ENCODE results near the gene SORBS1. TPM values are rescaled to one million over a fixed set of nuclear protein-coding genes. Genes with fewer than 3 reads are reported as not detected.

The SORBS1 gene
- total and polyA plus RNA-seq, 4 donors, result 33.2 to 71.3 (median 44.1) TPM

- no peak overlapping the region for H3K4me3 ChIP-seq (ENCODE audit: low read depth in 1 of 3, low read length in 3 of 3)
- peaks cover 0 to 25% (median 15%) of the 10 kb centered on the region in 4 donors for H3K4me1 ChIP-seq (ENCODE audit: control insufficient read depth in 4 of 4, insufficient read depth in 4 of 4, low read length in 3 of 4)
- peaks cover 5 to 12% (median 11%) of the 10 kb centered on the region in 4 donors for H3K36me3 ChIP-seq (ENCODE audit: control insufficient read depth in 4 of 4, insufficient read depth in 3 of 4, low read depth in 1 of 4, low read length in 3 of 4)
- 94% methylated on average over 2 of the region's 2 CpGs for WGBS
- no peaks in the 10 kb centered on the region for H3K27me3 ChIP-seq (ENCODE audit: control insufficient read depth in 4 of 4, insufficient read depth in 4 of 4, low read length in 3 of 4)
- no peak for DNase-seq (ENCODE audit: low spot score)
- TF ChIP-seq, protein P1, sequence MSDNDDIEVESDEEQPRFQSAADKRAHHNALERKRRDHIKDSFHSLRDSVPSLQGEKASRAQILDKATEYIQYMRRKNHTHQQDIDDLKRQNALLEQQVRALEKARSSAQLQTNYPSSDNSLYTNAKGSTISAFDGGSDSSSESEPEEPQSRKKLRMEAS (IDR thresholded peaks at IDR 0.05), result no peak
- TF ChIP-seq, protein P2, sequence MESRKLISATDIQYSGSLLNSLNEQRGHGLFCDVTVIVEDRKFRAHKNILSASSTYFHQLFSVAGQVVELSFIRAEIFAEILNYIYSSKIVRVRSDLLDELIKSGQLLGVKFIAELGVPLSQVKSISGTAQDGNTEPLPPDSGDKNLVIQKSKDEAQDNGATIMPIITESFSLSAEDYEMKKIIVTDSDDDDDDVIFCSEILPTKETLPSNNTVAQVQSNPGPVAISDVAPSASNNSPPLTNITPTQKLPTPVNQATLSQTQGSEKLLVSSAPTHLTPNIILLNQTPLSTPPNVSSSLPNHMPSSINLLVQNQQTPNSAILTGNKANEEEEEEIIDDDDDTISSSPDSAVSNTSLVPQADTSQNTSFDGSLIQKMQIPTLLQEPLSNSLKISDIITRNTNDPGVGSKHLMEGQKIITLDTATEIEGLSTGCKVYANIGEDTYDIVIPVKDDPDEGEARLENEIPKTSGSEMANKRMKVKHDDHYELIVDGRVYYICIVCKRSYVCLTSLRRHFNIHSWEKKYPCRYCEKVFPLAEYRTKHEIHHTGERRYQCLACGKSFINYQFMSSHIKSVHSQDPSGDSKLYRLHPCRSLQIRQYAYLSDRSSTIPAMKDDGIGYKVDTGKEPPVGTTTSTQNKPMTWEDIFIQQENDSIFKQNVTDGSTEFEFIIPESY (IDR thresholded peaks at IDR 0.05), result no peak
- H3K9ac ChIP-seq (ENCODE audit: low read depth in 1 of 2, low read length in 2 of 2), result no peak overlapping the region
- H3K27ac ChIP-seq (ENCODE audit: low read depth in 1 of 2, low read length in 2 of 2), result no peak overlapping the region
- no peaks in the 10 kb centered on the region for H3K9me3 ChIP-seq (ENCODE audit: control insufficient read depth in 4 of 4, low read length in 3 of 4)
Measured at GRCh38 chr10:95326396-95326795, 234.8 kb downstream of the SORBS1 start.

- Histone ChIP-seq H3K9ac (ENCODE audit: low read depth in 1 of 2, low read length in 2 of 2) (no peak overlapping the region), H3K4me1 (ENCODE audit: control insufficient read depth in 4 of 4, insufficient read depth in 4 of 4, low read length in 3 of 4) (peaks cover 0 to 20% (median 11%) of the 10 kb centered on the region in 4 donors), H3K4me3 (ENCODE audit: low read depth in 1 of 3, low read length in 3 of 3) (no peak overlapping the region), H3K36me3 (ENCODE audit: control insufficient read depth in 4 of 4, insufficient read depth in 3 of 4, low read depth in 1 of 4, low read length in 3 of 4) (peaks cover 6 to 16% (median 14%) of the 10 kb centered on the region in 4 donors), H3K27ac (ENCODE audit: low read depth in 1 of 2, low read length in 2 of 2) (no peak overlapping the region), H3K27me3 (ENCODE audit: control insufficient read depth in 4 of 4, insufficient read depth in 4 of 4, low read length in 3 of 4) (no peaks in the 10 kb centered on the region), H3K9me3 (ENCODE audit: control insufficient read depth in 4 of 4, low read length in 3 of 4) (no peaks in the 10 kb centered on the region)
- WGBS, result 85% methylated on average over 2 of the region's 2 CpGs
- no peak for TF ChIP-seq FOXA1 (IDR thresholded peaks at IDR 0.05)
- TF ChIP-seq RXRA (IDR thresholded peaks at IDR 0.05), result no peak
- no peak for TF ChIP-seq REST (IDR thresholded peaks at IDR 0.05)
- TF ChIP-seq TAF1 (conservative IDR thresholded peaks at IDR 0.05), result no peak
- no peak for TF ChIP-seq SP1 (IDR thresholded peaks at IDR 0.05)
- TF ChIP-seq, protein P1 (IDR thresholded peaks at IDR 0.05), result no peak
- no peak for TF ChIP-seq FOXA2 (IDR thresholded peaks at IDR 0.05)
- TF ChIP-seq, protein P2 (IDR thresholded peaks at IDR 0.05), result no peak
- TF ChIP-seq JUND (IDR thresholded peaks at IDR 0.05), result no peak
- TF ChIP-seq, protein P3, sequence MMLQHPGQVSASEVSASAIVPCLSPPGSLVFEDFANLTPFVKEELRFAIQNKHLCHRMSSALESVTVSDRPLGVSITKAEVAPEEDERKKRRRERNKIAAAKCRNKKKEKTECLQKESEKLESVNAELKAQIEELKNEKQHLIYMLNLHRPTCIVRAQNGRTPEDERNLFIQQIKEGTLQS (IDR thresholded peaks at IDR 0.05), result no peak
- no peak for TF ChIP-seq HNF4A (conservative IDR thresholded peaks at IDR 0.05)
- TF ChIP-seq RAD21 (IDR thresholded peaks at IDR 0.05), result no peak
- no peak for TF ChIP-seq HNF4G (IDR thresholded peaks at IDR 0.05)
- TF ChIP-seq NR2F2 (IDR thresholded peaks at IDR 0.05), result no peak
- TF ChIP-seq GABPA (IDR thresholded peaks at IDR 0.05 in 1 of 2, conservative IDR thresholded peaks at IDR 0.05 in 1 of 2), result no peak
- DNase-seq (ENCODE audit: low spot score), result no peak
Measured at GRCh38 chr10:95325863-95326262, 235.3 kb downstream of the SORBS1 start.

All from liver (tissue), 9 donors.